Duodenal mucosa (tissue), 2 donors: ENCODE results near the gene CRIP2.

ENCODE experiments used
- H3K27ac ChIP-seq: one replicate; pipeline ENCODE4 v1.7.0; 2013; ENCODE audit warnings: low read depth, low read length
- H3K27me3 ChIP-seq, 2 donors: one replicate each; pipeline ENCODE4 v1.7.0; 2013; ENCODE audit warnings: low read length in 2 of 2, control low read depth in 1 of 2; ENCODE audit not compliant: insufficient read depth in 2 of 2, control insufficient read depth in 1 of 2
- H3K36me3 ChIP-seq, 2 donors: one replicate each; pipeline ENCODE4 v1.7.0; 2013; ENCODE audit warnings: low read length in 2 of 2, control low read depth in 1 of 2; ENCODE audit not compliant: insufficient read depth in 2 of 2, control insufficient read depth in 1 of 2
- H3K4me1 ChIP-seq, 2 donors: one replicate each; pipeline ENCODE4 v1.7.0; 2013; ENCODE audit warnings: low read length in 2 of 2, control low read depth in 1 of 2; ENCODE audit not compliant: insufficient read depth in 2 of 2, control insufficient read depth in 1 of 2
- H3K4me3 ChIP-seq, 2 donors: one replicate each; pipeline ENCODE4 v1.7.0; 2013; ENCODE audit warnings: low read length in 2 of 2, low read depth in 1 of 2
- H3K9ac ChIP-seq, 2 donors: one replicate each; pipeline ENCODE4 v1.7.0; 2013; ENCODE audit warnings: low read length in 2 of 2, low read depth in 1 of 2
- H3K9me3 ChIP-seq, 2 donors: one replicate each; pipeline ENCODE4 v1.7.0; 2013; ENCODE audit warnings: low read length in 2 of 2, control low read depth in 1 of 2; ENCODE audit not compliant: control insufficient read depth in 1 of 2

Gene CRIP2

DNA sequence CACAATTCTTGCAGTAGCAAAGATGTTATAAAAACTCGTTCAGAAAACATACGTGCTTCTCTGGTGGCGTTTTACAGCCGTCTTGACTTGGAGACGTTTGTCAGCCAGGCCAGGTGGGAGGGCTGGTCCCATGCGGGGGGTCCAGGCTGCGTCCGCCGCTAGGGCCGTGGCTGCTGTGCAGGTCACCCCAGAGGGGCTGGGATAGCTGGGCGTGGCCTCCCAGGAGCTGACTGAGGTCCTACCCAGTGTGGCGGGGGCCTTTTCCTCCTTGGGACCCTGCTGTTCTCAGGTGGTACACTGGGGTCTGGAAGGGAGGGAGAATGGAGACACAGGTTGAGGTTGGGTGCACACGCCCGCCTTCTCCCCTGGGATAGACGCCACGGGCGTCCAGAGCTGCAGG, 29.8 kb upstream of the CRIP2 start:
- no peak overlapping the region for H3K4me3 ChIP-seq
- H3K27me3 ChIP-seq = no peaks in the 10 kb centered on the region
- H3K27ac ChIP-seq = no peak overlapping the region
- no peaks in the 10 kb centered on the region for H3K9me3 ChIP-seq
- no peak overlapping the region for H3K9ac ChIP-seq
- peaks cover 0 to 17% of the 10 kb centered on the region in 2 donors for H3K36me3 ChIP-seq
- no peaks in the 10 kb centered on the region for H3K4me1 ChIP-seq

DNA sequence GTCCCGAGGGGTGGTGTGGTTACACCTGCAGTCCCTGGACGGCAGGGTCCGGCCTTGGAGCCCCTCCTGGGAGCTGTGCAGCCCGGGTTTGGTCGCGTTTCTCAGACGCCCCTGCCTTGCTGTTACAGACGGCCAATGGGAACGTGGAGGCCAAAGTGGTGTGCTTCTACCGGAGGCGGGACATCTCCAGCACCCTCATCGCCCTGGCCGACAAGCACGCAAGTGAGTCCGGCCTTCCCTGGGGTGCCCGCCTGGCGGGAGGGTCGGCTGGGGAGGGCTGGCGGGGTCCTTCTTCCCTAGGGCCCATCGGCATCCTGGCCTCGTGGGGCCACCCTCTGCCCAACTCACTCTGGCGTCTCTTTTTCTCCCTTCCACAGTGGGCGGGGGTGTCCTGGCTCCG, 29.3 kb upstream of the CRIP2 start:
- H3K36me3 ChIP-seq = peaks cover 0 to 18% of the 10 kb centered on the region in 2 donors
- no peaks in the 10 kb centered on the region for H3K27me3 ChIP-seq
- no peak overlapping the region for H3K27ac ChIP-seq
- H3K4me3 ChIP-seq = no peak overlapping the region
- no peak overlapping the region for H3K9ac ChIP-seq
- H3K9me3 ChIP-seq = no peaks in the 10 kb centered on the region
- H3K4me1 ChIP-seq = no peaks in the 10 kb centered on the region

DNA sequence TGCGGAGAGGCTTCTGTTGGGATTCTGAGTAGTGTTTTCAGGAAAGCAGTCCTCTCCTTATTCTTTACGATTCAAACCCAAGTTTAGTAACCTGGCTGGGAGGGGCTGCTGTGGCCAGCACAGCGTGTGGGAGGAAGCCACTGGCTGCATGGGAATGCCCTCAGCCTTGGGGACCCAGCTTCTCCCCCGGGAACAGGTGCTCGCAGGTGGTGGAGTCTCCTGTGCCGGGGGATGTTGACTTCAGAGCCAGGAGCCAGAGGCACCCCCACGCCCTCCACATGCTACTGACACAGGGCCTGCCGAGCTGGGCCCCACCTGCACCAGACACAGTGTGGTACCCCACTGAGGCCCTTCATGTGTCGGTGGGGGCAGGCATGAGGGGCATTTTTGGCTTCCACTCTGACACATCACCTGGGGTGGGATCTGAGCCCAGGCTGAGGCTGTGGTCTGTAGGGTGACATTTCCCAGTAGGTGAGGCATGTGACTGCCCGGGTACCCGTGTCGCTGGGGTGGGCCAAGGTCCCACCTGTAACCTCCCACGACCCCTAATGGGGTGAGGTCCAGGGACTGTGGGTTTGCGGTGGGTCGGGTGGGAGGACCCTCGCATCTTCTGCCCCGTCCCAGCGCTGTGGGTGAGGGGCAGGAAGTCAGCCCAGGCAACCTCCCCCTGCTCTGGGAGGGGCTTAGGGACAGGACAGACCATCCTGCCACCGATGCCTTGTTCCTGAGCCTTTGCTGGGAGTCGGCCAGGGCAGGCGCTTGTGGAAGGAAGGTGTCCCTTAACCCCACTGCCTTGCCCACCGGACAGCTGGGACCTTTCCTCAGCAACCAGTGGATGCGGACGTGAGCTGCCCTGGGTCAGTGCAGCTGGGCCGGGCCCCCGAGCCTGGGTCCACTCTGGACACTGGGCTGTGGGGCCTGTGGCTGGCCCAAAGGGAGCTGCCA, 28.4 kb upstream of the CRIP2 start:
- Histone ChIP-seq H3K27ac (no peak overlapping the region), H3K9me3 (no peaks in the 10 kb centered on the region), H3K4me1 (no peaks in the 10 kb centered on the region), H3K27me3 (no peaks in the 10 kb centered on the region), H3K36me3 (peaks cover 0 to 21% of the 10 kb centered on the region in 2 donors), H3K9ac (no peak overlapping the region), H3K4me3 (no peak overlapping the region)

DNA sequence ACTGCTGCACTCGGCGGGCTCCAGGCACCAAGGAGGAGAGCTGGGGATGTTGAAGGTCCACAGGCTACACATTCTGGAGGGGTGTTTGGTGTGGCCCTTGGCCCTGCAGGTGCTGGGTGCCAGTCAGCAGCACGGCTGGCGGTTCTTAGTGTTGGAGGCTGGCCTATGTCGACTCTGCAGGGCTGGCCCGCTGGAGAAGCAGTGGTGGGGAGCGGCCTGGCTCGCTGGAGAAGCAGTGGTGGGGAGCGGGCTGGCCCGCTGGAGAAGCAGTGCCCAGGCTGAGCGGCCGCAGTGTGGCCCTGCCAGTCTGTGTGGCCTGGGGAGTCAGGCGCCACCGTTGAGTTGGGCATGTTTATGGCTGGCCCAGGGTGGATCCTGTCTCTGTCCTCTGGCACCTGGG, 27.6 kb upstream of the CRIP2 start:
- peaks cover 0 to 26% of the 10 kb centered on the region in 2 donors for H3K36me3 ChIP-seq

DNA sequence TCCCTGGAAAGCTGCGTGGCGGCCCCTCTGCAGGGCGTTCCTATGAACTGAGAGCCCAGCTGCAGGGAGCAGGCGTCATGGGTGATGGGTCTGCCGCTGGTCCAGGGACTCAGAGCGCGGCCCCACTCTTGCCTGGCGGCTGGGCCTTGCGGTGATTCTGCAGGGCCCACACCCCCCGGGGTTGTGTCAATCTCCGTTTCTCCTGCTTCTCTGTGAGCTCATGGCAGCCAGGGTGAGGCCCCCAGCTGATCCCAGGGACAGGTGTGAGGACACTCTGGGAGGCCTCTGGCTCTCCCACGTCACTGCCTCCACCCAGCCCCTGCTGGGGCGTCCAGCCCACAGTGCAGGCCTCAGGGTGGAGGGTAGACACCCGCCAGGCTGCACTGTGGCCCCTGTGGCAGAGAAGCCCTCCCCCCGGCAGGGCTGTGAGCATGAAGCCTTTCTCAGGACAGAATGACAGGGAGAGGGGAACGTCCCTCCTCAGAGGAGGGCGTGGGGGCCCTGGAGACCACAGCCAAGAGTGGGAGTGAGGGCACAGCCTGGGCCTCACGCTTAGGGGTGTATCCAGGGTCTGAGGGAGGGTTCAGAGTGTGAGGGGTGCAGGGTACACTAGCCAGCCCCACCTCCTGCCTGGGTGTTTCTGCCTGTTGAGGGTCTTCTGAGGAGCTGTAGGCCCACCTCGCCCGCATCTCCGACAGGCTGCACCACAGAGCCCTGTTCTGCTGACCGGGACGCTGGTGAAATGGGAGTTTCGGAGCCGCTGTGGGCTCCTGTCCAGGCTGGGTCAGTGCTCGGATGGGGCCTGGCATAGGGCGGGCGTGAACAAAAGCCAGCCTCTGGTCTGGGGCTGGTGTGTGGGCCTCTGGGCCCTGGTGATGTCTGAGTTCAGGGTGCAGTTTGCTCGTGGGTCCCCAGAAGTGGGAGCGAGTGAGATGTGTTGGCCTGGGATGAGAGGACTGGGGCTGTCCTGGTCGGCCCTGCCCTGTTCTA, 26.7 kb upstream of the CRIP2 start:
- H3K27ac ChIP-seq = no peak overlapping the region

More for the DNA sequence above, 27.6 kb upstream of the CRIP2 start:
- no peak overlapping the region for H3K27ac ChIP-seq
- H3K9ac ChIP-seq = no peak overlapping the region
- H3K9me3 ChIP-seq = no peaks in the 10 kb centered on the region
- no peaks in the 10 kb centered on the region for H3K27me3 ChIP-seq
- no peaks in the 10 kb centered on the region for H3K4me1 ChIP-seq
- H3K4me3 ChIP-seq = no peak overlapping the region

DNA sequence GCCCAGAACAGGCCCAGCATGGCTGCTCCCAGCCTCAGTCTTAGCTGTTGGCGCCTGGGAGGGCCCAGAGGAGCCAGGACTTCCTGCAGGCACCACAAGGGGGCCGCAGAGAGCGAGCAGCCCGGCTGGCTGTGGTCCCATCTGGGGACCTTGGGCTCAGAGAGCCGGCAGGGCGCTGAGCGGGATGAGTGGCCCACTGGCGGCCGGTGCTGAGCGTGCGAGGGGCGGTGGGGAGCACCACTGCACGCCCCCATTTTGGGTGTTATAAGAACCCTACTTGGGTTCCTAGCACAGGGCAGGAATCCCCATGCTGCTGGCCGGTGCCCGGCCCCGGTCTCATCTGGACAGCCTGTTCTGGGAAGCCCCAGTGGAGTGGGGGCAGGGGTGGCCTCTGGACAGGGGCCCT, 25.9 kb upstream of the CRIP2 start:
- Histone ChIP-seq H3K9ac (no peak overlapping the region), H3K4me3 (no peak overlapping the region), H3K36me3 (peaks cover 0 to 28% of the 10 kb centered on the region in 2 donors), H3K4me1 (no peaks in the 10 kb centered on the region), H3K27me3 (no peaks in the 10 kb centered on the region), H3K9me3 (no peaks in the 10 kb centered on the region), H3K27ac (no peak overlapping the region)

More for the DNA sequence above, 26.7 kb upstream of the CRIP2 start:
- Histone ChIP-seq H3K9ac (no peak overlapping the region), H3K4me1 (no peaks in the 10 kb centered on the region), H3K9me3 (no peaks in the 10 kb centered on the region), H3K4me3 (no peak overlapping the region), H3K36me3 (peaks cover 0 to 29% of the 10 kb centered on the region in 2 donors), H3K27me3 (no peaks in the 10 kb centered on the region)

DNA sequence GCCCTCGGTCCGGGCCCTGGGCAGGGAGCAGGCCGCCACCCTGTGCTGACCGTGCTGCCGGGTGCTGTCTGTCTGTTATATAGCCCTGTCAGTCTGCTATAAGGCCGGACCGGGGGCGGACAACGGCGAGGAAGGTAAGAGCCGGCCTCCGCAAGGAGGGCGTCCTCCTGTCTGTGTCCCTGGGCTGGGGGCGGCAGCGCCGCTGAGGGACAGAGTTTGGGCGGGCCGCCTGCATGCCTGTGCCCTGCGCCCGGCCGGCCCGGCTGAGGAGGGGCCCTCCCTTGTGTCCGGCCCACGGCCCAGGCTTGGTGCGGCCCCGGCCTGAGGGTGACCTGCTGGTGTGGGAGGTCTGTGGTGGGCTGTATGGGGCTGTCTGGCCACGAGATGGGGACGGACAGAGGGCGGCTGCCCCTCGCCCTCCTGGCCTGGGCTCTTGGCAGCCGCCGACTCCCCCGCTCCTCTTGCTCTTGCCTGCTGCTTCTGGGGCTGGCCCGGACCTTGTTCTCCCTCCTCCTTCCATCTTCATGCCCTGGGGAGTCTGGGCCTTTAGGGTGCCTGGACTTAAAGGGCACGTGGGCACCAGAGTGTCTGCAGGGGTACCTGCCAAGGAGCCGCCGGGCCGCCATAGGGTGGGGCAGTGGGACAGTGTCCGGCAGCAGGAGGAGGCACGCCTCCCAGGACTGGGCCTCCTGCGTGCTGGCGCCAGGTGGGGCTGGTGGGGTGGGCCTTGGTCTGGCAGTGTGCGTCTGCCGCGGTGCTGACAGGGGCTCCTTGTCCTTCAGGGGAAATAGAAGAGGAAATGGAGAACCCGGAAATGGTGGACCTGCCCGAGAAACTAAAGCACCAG, 25.1 kb upstream of the CRIP2 start:
- no peak overlapping the region for H3K9ac ChIP-seq

DNA sequence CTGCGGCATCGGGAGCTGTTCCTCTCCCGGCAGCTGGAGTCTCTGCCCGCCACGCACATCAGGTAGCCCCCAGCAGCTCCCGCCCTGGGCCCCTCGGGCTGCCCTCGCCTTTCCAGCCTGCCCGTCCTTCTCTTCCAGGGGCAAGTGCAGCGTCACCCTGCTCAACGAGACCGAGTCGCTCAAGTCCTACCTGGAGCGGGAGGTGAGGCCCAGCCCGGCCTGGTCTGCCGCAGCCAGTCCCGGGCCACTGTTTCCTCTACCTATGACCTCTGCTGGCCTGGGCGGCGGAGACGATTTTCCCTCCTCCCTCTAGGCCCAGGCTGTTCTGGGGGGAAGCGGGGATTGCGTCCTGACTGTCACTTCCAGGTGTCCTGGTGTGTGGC, 24.5 kb upstream of the CRIP2 start:
- Histone ChIP-seq H3K36me3 (peaks cover 0 to 38% of the 10 kb centered on the region in 2 donors), H3K27ac (no peak overlapping the region), H3K9ac (no peak overlapping the region)

More for the DNA sequence above, 25.1 kb upstream of the CRIP2 start:
- Histone ChIP-seq H3K27me3 (no peaks in the 10 kb centered on the region), H3K4me3 (no peak overlapping the region), H3K9me3 (no peaks in the 10 kb centered on the region), H3K36me3 (peaks cover 0 to 36% of the 10 kb centered on the region in 2 donors), H3K27ac (no peak overlapping the region), H3K4me1 (no peaks in the 10 kb centered on the region)

DNA sequence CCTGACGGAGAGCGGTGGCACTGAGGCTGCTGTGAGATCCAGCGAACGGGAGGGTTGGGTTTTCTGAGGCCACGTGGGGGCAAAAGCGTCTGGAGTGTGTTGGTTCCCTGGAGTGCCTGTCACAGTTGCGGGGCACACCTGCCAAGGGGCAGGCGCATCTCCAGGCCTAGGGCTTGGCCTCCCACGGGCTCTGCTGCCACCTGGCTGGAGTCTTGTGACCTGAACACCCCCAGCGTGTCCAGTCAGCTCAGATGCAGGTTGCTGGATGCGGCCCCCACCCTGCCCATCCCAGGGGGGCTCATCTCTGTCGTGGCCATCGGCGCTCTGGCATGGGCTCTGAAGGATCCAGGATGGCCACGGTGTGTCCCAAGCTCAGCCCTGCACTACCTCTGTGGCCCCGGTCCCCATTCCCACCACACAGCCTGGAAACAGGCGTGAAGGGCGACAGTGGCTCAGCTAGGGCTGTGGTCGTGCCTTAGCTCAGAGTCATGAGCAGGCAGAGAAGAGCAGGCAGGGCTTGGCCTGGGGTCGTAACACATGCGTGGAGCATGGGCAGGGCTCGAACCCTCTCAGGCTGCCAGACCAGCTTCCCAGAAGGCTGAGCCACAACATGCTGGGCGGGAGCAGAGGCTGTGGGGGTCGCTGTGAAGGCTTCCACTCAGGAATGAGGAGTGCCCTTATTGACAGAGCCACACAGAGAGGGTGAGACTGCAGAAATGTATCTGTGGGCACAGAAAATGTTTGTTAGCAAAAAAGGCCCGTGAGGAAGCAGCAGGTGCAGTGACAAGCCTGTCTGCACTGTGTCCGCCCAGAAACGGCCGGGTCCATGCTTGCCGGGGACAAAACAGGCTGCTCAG, 23.5 kb upstream of the CRIP2 start:
- no peaks in the 10 kb centered on the region for H3K9me3 ChIP-seq
- H3K36me3 ChIP-seq = peaks cover 0 to 47% of the 10 kb centered on the region in 2 donors
- H3K27me3 ChIP-seq = no peaks in the 10 kb centered on the region
- no peaks in the 10 kb centered on the region for H3K4me1 ChIP-seq
- H3K27ac ChIP-seq = no peak overlapping the region
- no peak overlapping the region for H3K4me3 ChIP-seq
- H3K9ac ChIP-seq = no peak overlapping the region

More for the DNA sequence above, 24.5 kb upstream of the CRIP2 start:
- Histone ChIP-seq H3K4me3 (no peak overlapping the region), H3K9me3 (no peaks in the 10 kb centered on the region), H3K4me1 (no peaks in the 10 kb centered on the region), H3K27me3 (no peaks in the 10 kb centered on the region)
